Measurements from ENCODE around the gene ARPC5. TPM values are rescaled to one million over a fixed set of nuclear protein-coding genes. Genes with fewer than 3 reads are reported as not detected.

ARPC5 gene
- total and polyA plus RNA-seq, 10 of the 15 experiments (the other 5 are each of a cell fraction or from before 2014, with no cell fraction given), result 238 to 784 (median 309) TPM

DNA sequence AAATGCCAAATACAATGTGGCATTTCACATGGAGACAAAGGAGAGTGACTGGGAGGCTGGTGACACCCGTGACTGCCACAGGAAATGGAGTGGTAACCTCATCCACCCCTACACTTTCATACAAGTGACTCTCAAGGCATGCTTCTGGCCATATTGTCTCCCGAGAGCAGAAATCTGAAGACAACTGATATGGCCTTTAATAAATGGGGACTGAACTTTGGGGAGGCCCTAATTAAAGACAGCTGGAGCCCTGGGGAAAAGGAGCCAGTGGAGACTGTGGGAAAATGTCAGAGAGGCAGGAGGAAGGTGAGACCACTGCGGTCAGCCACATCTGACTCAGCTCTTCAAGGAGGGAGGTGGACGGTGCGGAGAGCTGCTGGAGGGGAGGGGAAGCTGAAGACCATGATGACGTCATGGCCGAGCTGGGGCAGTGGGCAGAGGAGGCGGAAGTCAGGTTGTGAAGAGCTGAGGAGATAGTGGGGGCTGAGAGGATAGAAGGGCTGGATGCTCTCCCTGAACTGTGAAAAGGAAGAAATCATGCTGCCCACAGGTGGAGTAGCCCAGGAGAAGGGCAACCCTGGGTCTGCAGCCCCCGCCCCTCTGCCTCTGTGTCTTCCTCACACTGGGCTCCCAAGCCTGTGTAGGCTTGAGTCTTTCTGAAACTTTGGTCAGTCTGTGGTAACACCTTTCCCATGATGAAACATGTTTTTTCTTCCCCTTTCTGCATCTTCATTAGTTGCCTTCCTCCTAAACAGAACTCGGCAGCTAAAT, 31.4 kb downstream of the ARPC5 start (continued):
- TF ChIP-seq MYC (IDR thresholded peaks at IDR 0.05; ENCODE audit: insufficient read depth, insufficient read length, insufficient replicate concordance, low read length, severe bottlenecking) (no peak), TARDBP (IDR thresholded peaks at IDR 0.05; ENCODE audit: borderline replicate concordance) (no peak), USF2 (IDR thresholded peaks at IDR 0.05; ENCODE audit: borderline replicate concordance, low read depth, low read length) (no peak; the same call in 1 of the 2 replicates), ZNF24 (IDR thresholded peaks at IDR 0.05) (peak; percentile 25; the same call in 1 of the 2 replicates), RELA (IDR thresholded peaks at IDR 0.05; ENCODE audit: borderline replicate concordance, partially characterized antibody) (peak; percentile 68), PML (IDR thresholded peaks at IDR 0.05; ENCODE audit: low read length) (peak; percentile 51; the same call in 1 of the 2 replicates), ZSCAN29 (IDR thresholded peaks at IDR 0.05) (no peak), ATF7 (IDR thresholded peaks at IDR 0.05; ENCODE audit: low read depth) (peak; percentile 100), CHD2 (IDR thresholded peaks at IDR 0.05; ENCODE audit: borderline replicate concordance, low read depth, low read length) (no peak), CREM (IDR thresholded peaks at IDR 0.05; ENCODE audit: low read depth) (peak; percentile 81), TAF1 (IDR thresholded peaks at IDR 0.05; ENCODE audit: borderline replicate concordance, low read depth, low read length) (no peak), ZBED1 (IDR thresholded peaks at IDR 0.05; ENCODE audit: borderline replicate concordance) (peak; percentile 80; the same call in 1 of the 2 replicates), NR2C1 (IDR thresholded peaks at IDR 0.05) (no peak), ZNF207 (IDR thresholded peaks at IDR 0.05; ENCODE audit: borderline replicate concordance) (peak; percentile 36; the same call in 1 of the 2 replicates), BCL11A (IDR thresholded peaks at IDR 0.05; ENCODE audit: low read depth, low read length) (peak; percentile 82), ATF3 (IDR thresholded peaks at IDR 0.05; ENCODE audit: borderline replicate concordance, extremely low read depth, low read depth, low read length) (no peak), ZNF622 (IDR thresholded peaks at IDR 0.05) (no peak), RCOR1 (conservative IDR thresholded peaks at IDR 0.05; ENCODE audit: low read depth, low read length) (no peak), E2F4 (IDR thresholded peaks at IDR 0.05; ENCODE audit: low read depth, low read length) (no peak), SIX5 (IDR thresholded peaks at IDR 0.05; ENCODE audit: low read depth, low read length, severe bottlenecking) (no peak), EED (IDR thresholded peaks at IDR 0.05; ENCODE audit: low read depth) (peak; percentile 92), SP1 (IDR thresholded peaks at IDR 0.05; ENCODE audit: low read depth, low read length) (peak; percentile 29)
- TF ChIP-seq, protein P1, sequence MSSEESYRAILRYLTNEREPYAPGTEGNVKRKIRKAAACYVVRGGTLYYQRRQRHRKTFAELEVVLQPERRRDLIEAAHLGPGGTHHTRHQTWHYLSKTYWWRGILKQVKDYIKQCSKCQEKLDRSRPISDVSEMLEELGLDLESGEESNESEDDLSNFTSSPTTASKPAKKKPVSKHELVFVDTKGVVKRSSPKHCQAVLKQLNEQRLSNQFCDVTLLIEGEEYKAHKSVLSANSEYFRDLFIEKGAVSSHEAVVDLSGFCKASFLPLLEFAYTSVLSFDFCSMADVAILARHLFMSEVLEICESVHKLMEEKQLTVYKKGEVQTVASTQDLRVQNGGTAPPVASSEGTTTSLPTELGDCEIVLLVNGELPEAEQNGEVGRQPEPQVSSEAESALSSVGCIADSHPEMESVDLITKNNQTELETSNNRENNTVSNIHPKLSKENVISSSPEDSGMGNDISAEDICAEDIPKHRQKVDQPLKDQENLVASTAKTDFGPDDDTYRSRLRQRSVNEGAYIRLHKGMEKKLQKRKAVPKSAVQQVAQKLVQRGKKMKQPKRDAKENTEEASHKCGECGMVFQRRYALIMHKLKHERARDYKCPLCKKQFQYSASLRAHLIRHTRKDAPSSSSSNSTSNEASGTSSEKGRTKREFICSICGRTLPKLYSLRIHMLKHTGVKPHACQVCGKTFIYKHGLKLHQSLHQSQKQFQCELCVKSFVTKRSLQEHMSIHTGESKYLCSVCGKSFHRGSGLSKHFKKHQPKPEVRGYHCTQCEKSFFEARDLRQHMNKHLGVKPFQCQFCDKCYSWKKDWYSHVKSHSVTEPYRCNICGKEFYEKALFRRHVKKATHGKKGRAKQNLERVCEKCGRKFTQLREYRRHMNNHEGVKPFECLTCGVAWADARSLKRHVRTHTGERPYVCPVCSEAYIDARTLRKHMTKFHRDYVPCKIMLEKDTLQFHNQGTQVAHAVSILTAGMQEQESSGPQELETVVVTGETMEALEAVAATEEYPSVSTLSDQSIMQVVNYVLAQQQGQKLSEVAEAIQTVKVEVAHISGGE (CRISPR knock-in tag; IDR thresholded peaks at IDR 0.05), result no peak
- TF ChIP-seq, protein P2, sequence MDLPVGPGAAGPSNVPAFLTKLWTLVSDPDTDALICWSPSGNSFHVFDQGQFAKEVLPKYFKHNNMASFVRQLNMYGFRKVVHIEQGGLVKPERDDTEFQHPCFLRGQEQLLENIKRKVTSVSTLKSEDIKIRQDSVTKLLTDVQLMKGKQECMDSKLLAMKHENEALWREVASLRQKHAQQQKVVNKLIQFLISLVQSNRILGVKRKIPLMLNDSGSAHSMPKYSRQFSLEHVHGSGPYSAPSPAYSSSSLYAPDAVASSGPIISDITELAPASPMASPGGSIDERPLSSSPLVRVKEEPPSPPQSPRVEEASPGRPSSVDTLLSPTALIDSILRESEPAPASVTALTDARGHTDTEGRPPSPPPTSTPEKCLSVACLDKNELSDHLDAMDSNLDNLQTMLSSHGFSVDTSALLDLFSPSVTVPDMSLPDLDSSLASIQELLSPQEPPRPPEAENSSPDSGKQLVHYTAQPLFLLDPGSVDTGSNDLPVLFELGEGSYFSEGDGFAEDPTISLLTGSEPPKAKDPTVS (IDR thresholded peaks at IDR 0.05; ENCODE audit: low read depth, low read length), result 0 out of 2 replicates have a peak, but pooled peaks have one; percentile 26

Measured in GM12878 (cell line).